ENCODE data around the gene ZFX. TPM values are rescaled to one million over a fixed set of nuclear protein-coding genes. Genes with fewer than 3 reads are reported as not detected.

ZFX gene
- total RNA-seq, 1 experiment from 2014 or later: 45.7 TPM

DNA sequence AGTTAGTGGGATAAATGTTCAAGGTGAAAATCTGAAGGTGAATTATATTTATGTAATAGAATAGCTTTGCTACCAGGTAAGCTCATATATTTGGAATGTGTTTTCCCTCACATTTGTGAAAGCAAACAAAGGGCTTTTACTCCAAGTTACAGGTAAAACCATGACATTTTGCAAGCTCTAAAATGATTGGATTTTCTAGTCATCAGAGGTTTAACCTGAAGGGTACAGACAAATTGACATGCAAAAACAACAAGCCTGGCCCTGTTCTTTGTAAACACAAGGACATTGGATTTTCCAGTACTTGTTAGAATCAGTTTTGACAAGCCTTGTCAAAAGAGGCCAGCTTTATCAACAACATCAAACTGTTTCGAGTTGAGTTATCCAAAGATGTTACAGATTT lies 51.7 kb downstream of the ZFX start:
- DNase-seq (ENCODE audit: low spot score): no peak

- DNase-seq (ENCODE audit: low spot score): no peak
Observed at GRCh38 chrX:24202465-24203031, 53.0 kb downstream of the ZFX start.

GRCh38 chrX:24203072-24203808 lies 53.7 kb downstream of the ZFX start:
- no peak for DNase-seq (ENCODE audit: low spot score)

DNA sequence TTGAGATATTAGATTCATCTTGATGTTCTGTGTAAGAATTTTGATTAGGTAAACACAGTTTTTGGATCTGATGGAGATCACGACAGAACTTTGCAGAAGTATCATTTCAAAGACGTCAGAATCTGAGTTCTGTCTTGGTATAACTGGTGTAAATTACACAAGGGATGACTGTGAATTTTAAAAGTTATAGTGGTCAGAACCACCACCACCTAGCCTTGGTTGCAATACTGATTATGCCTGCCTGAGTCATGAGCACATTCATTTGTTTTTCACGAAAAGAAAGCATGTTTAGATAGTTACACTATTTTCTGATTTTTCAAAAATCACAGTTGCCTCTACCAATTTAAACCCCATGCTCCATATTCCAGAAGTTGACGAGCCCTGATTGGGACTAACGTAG lies 54.8 kb downstream of the ZFX start:
- no peak for DNase-seq (ENCODE audit: low spot score)

GRCh38 chrX:24204958-24205357 lies 55.4 kb downstream of the ZFX start:
- no peak for DNase-seq (ENCODE audit: low spot score)

DNA sequence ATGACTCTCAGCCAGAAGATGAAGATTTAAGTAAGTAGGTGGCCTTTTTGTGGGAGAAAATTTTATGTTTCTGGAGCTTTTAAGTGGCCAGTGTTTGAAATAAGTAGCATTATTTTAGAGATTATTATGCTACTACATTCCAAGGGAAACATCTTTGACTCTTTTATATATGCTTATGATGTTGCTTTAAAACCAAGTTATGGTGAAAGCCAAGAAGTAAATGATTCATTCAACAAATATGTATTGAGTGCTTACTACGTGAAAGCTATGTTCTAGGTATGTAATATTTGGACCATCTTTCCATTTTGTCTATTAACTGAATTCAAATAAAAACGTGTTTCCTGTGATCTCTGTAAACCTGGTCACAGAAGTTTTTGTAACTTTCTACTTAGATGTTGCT lies 58.3 kb downstream of the ZFX start:
- no peak for DNase-seq (ENCODE audit: low spot score)

- no peak for DNase-seq (ENCODE audit: low spot score)
Observed at GRCh38 chrX:24208496-24209240, 59.1 kb downstream of the ZFX start.

GRCh38 chrX:24210190-24210589 lies 60.7 kb downstream of the ZFX start:
- DNase-seq (ENCODE audit: low spot score): no peak

DNA sequence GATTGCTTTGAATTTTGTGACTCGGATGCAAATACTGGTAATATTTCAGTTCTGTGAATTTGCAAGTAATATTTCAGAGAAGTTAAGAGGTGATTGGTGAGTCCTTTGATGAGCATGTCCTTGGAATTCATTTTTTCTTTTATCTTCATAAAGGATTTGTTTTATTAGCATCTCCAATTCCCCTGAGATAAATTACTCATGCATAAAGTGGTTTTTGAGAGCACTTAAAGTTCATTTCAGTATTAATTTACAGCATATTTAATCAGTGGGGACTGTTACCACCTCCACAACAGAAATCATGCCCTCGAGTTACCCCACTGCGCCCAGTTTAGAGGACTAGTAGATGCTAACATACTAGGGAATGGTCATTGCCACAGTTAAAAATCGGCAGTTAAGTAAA lies 65.0 kb downstream of the ZFX start:
- no peak for DNase-seq (ENCODE audit: low spot score)

GRCh38 chrX:24215272-24215671 lies 65.7 kb downstream of the ZFX start:
- DNase-seq (ENCODE audit: low spot score): no peak

GRCh38 chrX:24216037-24216436 lies 66.5 kb downstream of the ZFX start:
- no peak for DNase-seq (ENCODE audit: low spot score)

GRCh38 chrX:24216827-24217226 lies 67.3 kb downstream of the ZFX start:
- no peak for DNase-seq (ENCODE audit: low spot score)

DNA sequence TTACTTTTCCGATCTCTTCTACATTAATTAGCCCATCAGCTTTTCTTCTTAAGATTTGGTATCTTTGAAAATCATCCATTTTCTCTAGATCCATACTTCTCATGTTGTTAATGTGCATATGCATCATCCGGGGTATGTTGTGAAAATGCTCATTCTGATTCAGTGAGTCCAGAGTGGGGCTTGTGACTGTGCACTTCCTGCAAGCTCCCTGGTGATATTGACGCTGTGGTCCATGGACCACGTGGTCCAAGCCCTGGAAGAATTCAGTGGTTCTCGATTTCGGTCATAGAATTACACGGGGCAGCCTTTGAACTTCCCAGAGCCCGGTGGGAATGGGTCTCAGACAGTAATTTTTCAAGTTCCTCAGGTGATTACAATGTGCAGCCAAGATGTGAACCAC lies 69.8 kb downstream of the ZFX start:
- no peak for DNase-seq (ENCODE audit: low spot score)

- DNase-seq (ENCODE audit: low spot score): no peak
Observed at GRCh38 chrX:24221872-24222271, 72.3 kb downstream of the ZFX start.

GRCh38 chrX:24225265-24225664 lies 75.7 kb downstream of the ZFX start:
- no peak for DNase-seq (ENCODE audit: low spot score)

DNA sequence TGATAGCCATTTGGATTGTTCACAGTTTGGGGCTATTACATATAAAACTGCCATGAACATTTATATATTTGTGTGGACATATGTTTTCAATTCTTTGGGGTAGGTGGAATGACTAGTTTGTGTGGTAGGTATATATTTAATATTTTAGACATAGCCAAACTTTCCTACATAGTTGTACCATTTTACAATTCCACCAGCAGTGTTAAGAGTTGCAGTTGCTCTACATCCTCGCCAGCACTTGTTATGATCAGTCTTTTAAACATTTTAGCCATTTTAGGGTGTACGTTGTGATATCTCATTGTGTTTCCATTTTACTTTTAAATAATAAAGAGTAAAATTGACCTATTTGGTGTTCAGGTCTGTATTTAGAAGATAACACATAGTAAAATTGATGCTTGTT lies 76.6 kb downstream of the ZFX start:
- no peak for DNase-seq (ENCODE audit: low spot score)

DNA sequence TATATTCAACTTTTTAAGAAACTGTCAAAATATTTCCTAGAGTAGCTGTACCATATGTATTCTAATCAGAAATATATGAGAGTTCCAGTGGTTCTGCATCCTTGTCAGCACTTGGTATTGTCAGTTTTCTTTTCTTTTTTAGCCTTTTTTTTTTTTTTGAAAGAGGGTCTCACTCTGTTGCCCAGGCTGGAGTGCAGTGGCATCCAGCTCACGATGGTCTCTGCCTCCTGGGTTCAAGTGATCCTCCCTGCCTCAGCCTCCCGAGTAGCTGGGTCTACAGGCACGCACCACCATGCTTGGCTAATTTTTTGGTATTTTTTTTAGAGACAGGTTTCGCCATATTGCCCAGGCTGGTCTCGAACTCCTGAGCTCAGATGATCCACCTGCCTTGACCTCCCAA lies 79.1 kb downstream of the ZFX start:
- DNase-seq (ENCODE audit: low spot score): no peak

- no peak for DNase-seq (ENCODE audit: low spot score)
Observed at GRCh38 chrX:24229400-24229879, 79.9 kb downstream of the ZFX start.

DNA sequence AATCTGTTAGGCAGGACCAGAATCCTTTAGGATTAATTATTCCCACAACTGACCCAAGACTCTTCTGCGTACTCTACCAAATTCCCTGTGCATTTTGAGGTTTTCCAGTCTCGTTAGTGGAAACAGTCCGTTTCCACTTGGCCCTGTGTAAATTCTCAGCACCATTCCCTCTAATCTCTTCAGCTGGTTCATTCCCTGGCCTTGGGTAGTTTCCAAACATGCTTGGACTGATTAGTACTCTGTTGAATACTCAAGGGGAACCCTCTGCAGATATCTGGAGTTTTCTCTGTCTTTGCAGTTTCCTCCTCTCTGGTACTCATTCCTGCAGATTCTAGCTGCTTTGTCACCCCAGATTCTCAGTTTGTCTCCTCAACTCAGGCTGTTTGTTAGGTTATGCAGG lies 80.4 kb downstream of the ZFX start:
- DNase-seq (ENCODE audit: low spot score): no peak

DNA sequence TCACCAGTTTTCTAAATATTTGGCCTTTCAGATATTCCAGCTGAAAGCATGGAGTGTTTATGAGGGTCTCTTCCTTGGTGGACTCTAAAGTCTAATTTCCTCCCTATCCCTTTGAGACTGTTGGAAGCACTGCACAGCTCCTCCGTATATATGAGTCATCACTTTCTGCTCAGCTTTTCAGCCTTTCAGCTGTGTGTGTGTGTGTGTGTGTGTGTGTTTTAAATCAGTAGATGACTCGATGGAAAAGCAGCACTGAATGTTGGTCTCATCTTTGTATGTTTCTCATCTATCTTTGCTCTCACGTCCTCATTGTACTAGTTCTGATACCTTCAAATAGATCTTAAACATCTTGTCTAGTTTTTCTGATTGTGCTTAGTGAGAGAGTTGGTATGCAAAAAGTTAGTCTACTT lies 81.6 kb downstream of the ZFX start:
- peak; percentile 65 for DNase-seq (ENCODE audit: low spot score)

DNA sequence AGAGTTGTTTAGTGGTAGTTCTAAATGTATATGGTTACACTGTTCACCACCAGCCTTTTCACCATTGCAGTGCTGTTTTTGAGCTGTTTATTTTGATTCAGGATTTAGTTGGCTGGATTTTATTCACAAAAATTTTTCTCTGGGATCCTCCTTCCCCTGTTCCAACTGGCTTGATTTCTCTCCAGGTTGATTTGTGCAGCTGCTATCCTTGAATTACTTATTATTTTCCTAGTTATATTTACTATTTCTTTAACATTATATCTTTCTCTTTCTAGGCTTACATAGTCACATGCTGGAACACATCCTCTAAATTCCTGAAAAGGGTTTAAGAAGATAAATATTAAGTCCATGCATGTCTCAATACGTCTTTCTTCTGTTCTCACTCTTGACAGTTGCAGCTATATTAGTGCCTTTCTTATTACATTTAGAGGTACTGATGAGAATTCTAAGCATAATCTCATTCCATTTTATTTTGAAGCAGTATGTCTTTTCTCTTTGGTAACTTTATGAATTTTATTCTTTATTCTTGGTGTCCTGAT lies 82.2 kb downstream of the ZFX start:
- no peak for DNase-seq (ENCODE audit: low spot score)

DNA sequence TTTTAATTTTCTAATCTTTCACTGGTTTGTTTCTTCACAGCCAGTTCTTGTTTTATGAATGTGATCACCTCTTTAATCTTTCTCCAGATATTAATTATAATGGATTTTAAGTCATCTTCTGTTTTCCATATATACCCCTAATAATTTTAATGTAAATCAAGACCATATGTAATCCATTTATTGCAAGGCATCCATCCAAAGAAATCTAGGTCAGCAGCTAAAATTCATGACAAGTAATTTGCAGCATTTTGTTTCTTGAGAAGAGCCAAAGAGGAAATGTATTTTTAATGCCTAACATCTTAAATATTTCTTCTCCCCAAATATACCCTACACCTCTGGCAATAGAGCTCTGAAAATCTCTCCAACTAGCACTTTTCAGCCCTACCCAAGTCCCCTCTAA lies 83.3 kb downstream of the ZFX start:
- DNase-seq (ENCODE audit: low spot score): no peak
